Parathyroid adenoma (tissue), 2 donors: Measurements from ENCODE around the gene SDC4.

ENCODE experiments used
- H2AFZ ChIP-seq: fragments of 300-600 bp; sonication (generic); one replicate; pipeline ENCODE4 v1.7.0; 2017; ENCODE audit warnings: antibody characterized with exemption, mild to moderate bottlenecking
- H3K27ac ChIP-seq: fragments of 300-600 bp; sonication (generic); one replicate; pipeline ENCODE4 v1.7.0; 2017
- H3K27me3 ChIP-seq: fragments of 300-600 bp; sonication (generic); one replicate; pipeline ENCODE4 v1.7.0; 2017; ENCODE audit warnings: low read length; ENCODE audit not compliant: control insufficient read depth, insufficient read depth
- H3K36me3 ChIP-seq: fragments of 300-600 bp; sonication (generic); one replicate; pipeline ENCODE4 v1.7.0; 2017; ENCODE audit warnings: low read length; ENCODE audit not compliant: control insufficient read depth, insufficient read depth
- H3K4me1 ChIP-seq: fragments of 300-600 bp; sonication (generic); one replicate; pipeline ENCODE4 v1.7.0; 2017; ENCODE audit warnings: control low read depth
- H3K4me2 ChIP-seq: fragments of 300-600 bp; sonication (generic); one replicate; pipeline ENCODE4 v1.7.0; 2017; ENCODE audit warnings: low read length
- H3K4me3 ChIP-seq: fragments of 300-600 bp; sonication (generic); one replicate; pipeline ENCODE4 v1.7.0; 2017; ENCODE audit warnings: low read depth, low read length
- H3K79me2 ChIP-seq: fragments of 300-600 bp; sonication (generic); one replicate; pipeline ENCODE4 v1.7.0; 2017; ENCODE audit warnings: control low read depth
- H3K9ac ChIP-seq: fragments of 300-600 bp; sonication (generic); one replicate; pipeline ENCODE4 v1.7.0; 2017; ENCODE audit warnings: mild to moderate bottlenecking
- H3K9me3 ChIP-seq: fragments of 300-600 bp; sonication (generic); one replicate; pipeline ENCODE4 v1.7.0; 2017; ENCODE audit warnings: low read length; ENCODE audit not compliant: control insufficient read depth
- CTCF ChIP-seq: fragments of 300-600 bp; sonication (generic); IDR thresholded peaks from one replicate; pipeline ENCODE4 v1.7.0; 2017; ENCODE audit warnings: antibody characterized with exemption, mild to moderate bottlenecking
- donor health status: primary hyperparathyroidism.

Gene SDC4

GRCh38 chr20:45336530-45337366 is 11.5 kb downstream of the SDC4 start:
- Histone ChIP-seq H3K36me3 (no peaks in the 10 kb centered on the region), H3K79me2 (peaks cover 4% of the 10 kb centered on the region), H3K4me2 (no peak overlapping the region), H3K27me3 (no peaks in the 10 kb centered on the region), H3K9me3 (no peaks in the 10 kb centered on the region), H2AFZ (no peak overlapping the region), H3K9ac (no peak overlapping the region), H3K27ac (no peak overlapping the region), H3K4me3 (no peak overlapping the region), H3K4me1 (peaks cover 34% of the 10 kb centered on the region)
- no peak for TF ChIP-seq CTCF

GRCh38 chr20:45330476-45330875 is 17.7 kb downstream of the SDC4 start:
- no peak overlapping the region for H3K27ac ChIP-seq
- no peak overlapping the region for H2AFZ ChIP-seq
- H3K27me3 ChIP-seq, result no peaks in the 10 kb centered on the region
- H3K4me3 ChIP-seq, result no peak overlapping the region
- no peaks in the 10 kb centered on the region for H3K4me1 ChIP-seq
- H3K79me2 ChIP-seq, result no peaks in the 10 kb centered on the region
- no peaks in the 10 kb centered on the region for H3K9me3 ChIP-seq
- TF ChIP-seq CTCF, result no peak
- no peaks in the 10 kb centered on the region for H3K36me3 ChIP-seq
- H3K9ac ChIP-seq, result no peak overlapping the region
- no peak overlapping the region for H3K4me2 ChIP-seq

- H3K9ac ChIP-seq, result no peak overlapping the region
- no peaks in the 10 kb centered on the region for H3K27me3 ChIP-seq
- no peak for TF ChIP-seq CTCF
- H3K27ac ChIP-seq, result no peak overlapping the region
- no peaks in the 10 kb centered on the region for H3K4me1 ChIP-seq
- no peaks in the 10 kb centered on the region for H3K79me2 ChIP-seq
- no peaks in the 10 kb centered on the region for H3K36me3 ChIP-seq
- no peak overlapping the region for H3K4me3 ChIP-seq
- H3K4me2 ChIP-seq, result no peak overlapping the region
- no peak overlapping the region for H2AFZ ChIP-seq
- no peaks in the 10 kb centered on the region for H3K9me3 ChIP-seq
These were observed 18.5 kb downstream of the SDC4 start for GRCh38 chr20:45329497-45330319.

- no peaks in the 10 kb centered on the region for H3K9me3 ChIP-seq
- H3K79me2 ChIP-seq, result no peaks in the 10 kb centered on the region
- H3K4me3 ChIP-seq, result no peak overlapping the region
- no peak overlapping the region for H3K27ac ChIP-seq
- no peak for TF ChIP-seq CTCF
- H3K36me3 ChIP-seq, result no peaks in the 10 kb centered on the region
- H3K27me3 ChIP-seq, result no peaks in the 10 kb centered on the region
- H3K4me2 ChIP-seq, result no peak overlapping the region
- H3K9ac ChIP-seq, result no peak overlapping the region
- H2AFZ ChIP-seq, result no peak overlapping the region
- H3K4me1 ChIP-seq, result no peaks in the 10 kb centered on the region
These were observed 19.8 kb downstream of the SDC4 start for GRCh38 chr20:45328451-45328850.
